Breast epithelium (tissue), 3 donors: ENCODE measurements around the gene ARHGEF28.

Experiments
- POLR2A ChIP-seq: fragments of 450-650 bp; IDR thresholded peaks from one replicate; pipeline ENCODE4 v1.6.1; 2016; ENCODE audit warnings: antibody characterized with exemption, mild to moderate bottlenecking, moderate library complexity
- POLR2AphosphoS5 ChIP-seq, 3 donors: sonication (generic); formaldehyde crosslinking; IDR thresholded peaks; one replicate each; pipeline ENCODE4 v1.6.1; 2017; ENCODE audit warnings: antibody characterized with exemption in 3 of 3
- TF ChIP-seq, protein P1 (sequence below), 3 donors: fragments of 450-650 bp; IDR thresholded peaks; one replicate each; pipeline ENCODE4 v1.5.1; 2016 to 2017; ENCODE audit warnings: antibody characterized with exemption in 3 of 3, mild to moderate bottlenecking in 3 of 3, moderate library complexity in 3 of 3

DNA sequence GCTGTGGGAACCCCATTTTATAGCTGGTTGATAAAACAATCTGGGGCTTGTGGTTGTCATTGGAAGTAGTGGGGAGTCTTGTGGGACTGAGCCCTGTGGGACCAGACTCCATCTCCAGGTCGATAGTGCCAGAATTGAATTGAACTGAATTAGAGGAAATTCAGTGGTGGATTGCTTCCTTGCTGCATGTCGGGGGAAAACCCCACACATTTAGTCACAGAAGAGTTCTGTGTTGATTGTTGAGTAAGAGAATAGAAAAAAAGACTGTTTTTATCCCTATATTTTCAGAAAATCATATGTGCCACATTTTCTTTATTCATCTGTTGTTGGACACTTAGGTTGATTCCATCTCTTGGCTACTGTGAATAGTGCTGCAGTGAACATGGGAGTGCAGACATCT lies 209.7 kb downstream of the ARHGEF28 start:
- TF ChIP-seq, protein P1, sequence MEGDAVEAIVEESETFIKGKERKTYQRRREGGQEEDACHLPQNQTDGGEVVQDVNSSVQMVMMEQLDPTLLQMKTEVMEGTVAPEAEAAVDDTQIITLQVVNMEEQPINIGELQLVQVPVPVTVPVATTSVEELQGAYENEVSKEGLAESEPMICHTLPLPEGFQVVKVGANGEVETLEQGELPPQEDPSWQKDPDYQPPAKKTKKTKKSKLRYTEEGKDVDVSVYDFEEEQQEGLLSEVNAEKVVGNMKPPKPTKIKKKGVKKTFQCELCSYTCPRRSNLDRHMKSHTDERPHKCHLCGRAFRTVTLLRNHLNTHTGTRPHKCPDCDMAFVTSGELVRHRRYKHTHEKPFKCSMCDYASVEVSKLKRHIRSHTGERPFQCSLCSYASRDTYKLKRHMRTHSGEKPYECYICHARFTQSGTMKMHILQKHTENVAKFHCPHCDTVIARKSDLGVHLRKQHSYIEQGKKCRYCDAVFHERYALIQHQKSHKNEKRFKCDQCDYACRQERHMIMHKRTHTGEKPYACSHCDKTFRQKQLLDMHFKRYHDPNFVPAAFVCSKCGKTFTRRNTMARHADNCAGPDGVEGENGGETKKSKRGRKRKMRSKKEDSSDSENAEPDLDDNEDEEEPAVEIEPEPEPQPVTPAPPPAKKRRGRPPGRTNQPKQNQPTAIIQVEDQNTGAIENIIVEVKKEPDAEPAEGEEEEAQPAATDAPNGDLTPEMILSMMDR (IDR thresholded peaks at IDR 0.05): no peak
- TF ChIP-seq POLR2A (no peak), POLR2AphosphoS5 (IDR thresholded peaks at IDR 0.05) (no peak)
